Loucy (cell line): Measurements from ENCODE around the gene JPT2.
"Not testable (repeated sequence)": the region's sequence is repeated elsewhere in the genome, so short reads cannot be mapped to it uniquely, and the experiment has no call there.

Source experiments
- H2AFZ ChIP-seq: fragments of 200-600 bp; sonication (generic); 2 replicates; pipeline ENCODE4 v1.6.0; 2016; ENCODE audit warnings: antibody characterized with exemption, mild to moderate bottlenecking, low read length, moderate library complexity
- H3F3A ChIP-seq: fragments of 200-600 bp; 2 replicates; pipeline ENCODE4 v1.6.0; 2016; ENCODE audit warnings: antibody characterized with exemption, low read depth, mild to moderate bottlenecking
- H3K27me3 ChIP-seq: fragments of 200-600 bp; sonication (generic); 2 replicates; pipeline ENCODE4 v1.6.1; 2014; ENCODE audit warnings: low read length, mild to moderate bottlenecking; ENCODE audit not compliant: insufficient read depth, poor library complexity, severe bottlenecking
- H3K36me3 ChIP-seq: fragments of 200-600 bp; sonication (generic); 2 replicates; pipeline ENCODE4 v1.6.1; 2016; ENCODE audit warnings: low read length; ENCODE audit not compliant: insufficient read depth
- H3K4me1 ChIP-seq: fragments of 200-600 bp; sonication (generic); 2 replicates; pipeline ENCODE4 v1.5.1; 2014; ENCODE audit warnings: low read length, mild to moderate bottlenecking; ENCODE audit not compliant: insufficient read depth, poor library complexity, severe bottlenecking
- H3K4me2 ChIP-seq: fragments of 200-600 bp; sonication (generic); 2 replicates; pipeline ENCODE4 v1.6.0; 2014; ENCODE audit warnings: antibody characterized with exemption, low read length, low read depth, mild to moderate bottlenecking; ENCODE audit not compliant: poor library complexity, severe bottlenecking
- H3K4me3 ChIP-seq: fragments of 200-600 bp; sonication (generic); 2 replicates; pipeline ENCODE4 v1.5.1; 2014; ENCODE audit warnings: low read length, mild to moderate bottlenecking, mixed read lengths; ENCODE audit not compliant: poor library complexity, severe bottlenecking
- H3K79me2 ChIP-seq: fragments of 200-600 bp; sonication (generic); 2 replicates; pipeline ENCODE4 v1.6.1; 2014; ENCODE audit warnings: low read length; ENCODE audit not compliant: insufficient read depth
- H3K9ac ChIP-seq: fragments of 200-600 bp; sonication (generic); 2 replicates; pipeline ENCODE4 v1.6.0; 2014; ENCODE audit warnings: mild to moderate bottlenecking, low read depth, low read length, moderate library complexity; ENCODE audit not compliant: poor library complexity, severe bottlenecking
- H3K9me2 ChIP-seq: fragments of 200-600 bp; sonication (generic); replicated peaks from 2 replicates; pipeline ENCODE4 v1.6.1; 2016; ENCODE audit warnings: low read depth, low read length, mixed read lengths
- H3K9me3 ChIP-seq: fragments of 200-600 bp; sonication (generic); 2 replicates; pipeline ENCODE4 v1.6.1; 2014; ENCODE audit warnings: mild to moderate bottlenecking, antibody characterized with exemption, low read length, low read depth; ENCODE audit not compliant: insufficient read depth
- H4K20me1 ChIP-seq: fragments of 200-600 bp; sonication (generic); 2 replicates; pipeline ENCODE4 v1.6.0; 2014; ENCODE audit warnings: antibody characterized with exemption, low read length, mild to moderate bottlenecking; ENCODE audit not compliant: insufficient read depth, poor library complexity, severe bottlenecking
- CTCF ChIP-seq: fragments of 200-600 bp; sonication (generic); conservative IDR thresholded peaks from 2 replicates; pipeline ENCODE4 v1.5.1; 2014; ENCODE audit warnings: mild to moderate bottlenecking, antibody characterized with exemption, low read length
- EZH2phosphoT487 ChIP-seq: fragments of 200-600 bp; IDR thresholded peaks from 2 replicates; pipeline ENCODE4 v1.6.1; 2018; ENCODE audit warnings: antibody characterized with exemption, mild to moderate bottlenecking, moderate library complexity, borderline replicate concordance

JPT2 gene

GRCh38 chr16:1731073-1731472, 53.0 kb downstream of the JPT2 start:
- no peaks in the 10 kb centered on the region for H4K20me1 ChIP-seq

GRCh38 chr16:1731603-1732002, 53.5 kb downstream of the JPT2 start:
- Histone ChIP-seq H3K9me3 (no peaks in the 10 kb centered on the region), H3K9ac (no peak overlapping the region), H3K4me3 (no peak overlapping the region), H3F3A (no peaks in the 10 kb centered on the region), H4K20me1 (no peaks in the 10 kb centered on the region), H3K9me2 (no peaks in the 10 kb centered on the region), H2AFZ (no peak overlapping the region), H3K4me2 (no peak overlapping the region), H3K36me3 (no peaks in the 10 kb centered on the region; the same call in 1 of the 2 replicates), H3K27me3 (no peaks in the 10 kb centered on the region), H3K79me2 (no peaks in the 10 kb centered on the region), H3K4me1 (no peaks in the 10 kb centered on the region)
- TF ChIP-seq CTCF (no peak), EZH2phosphoT487 (no peak)

More at GRCh38 chr16:1731073-1731472, 53.0 kb downstream of the JPT2 start:
- TF ChIP-seq EZH2phosphoT487, result no peak
- TF ChIP-seq CTCF, result no peak
- Histone ChIP-seq H3K9me3 (no peaks in the 10 kb centered on the region), H3K4me3 (no peak overlapping the region), H3K36me3 (peaks cover 2% of the 10 kb centered on the region; the same call in 1 of the 2 replicates), H3K4me1 (no peaks in the 10 kb centered on the region), H3F3A (no peaks in the 10 kb centered on the region), H3K9ac (no peak overlapping the region), H3K27me3 (no peaks in the 10 kb centered on the region), H3K4me2 (no peak overlapping the region), H2AFZ (no peak overlapping the region), H3K9me2 (no peaks in the 10 kb centered on the region), H3K79me2 (no peaks in the 10 kb centered on the region)

GRCh38 chr16:1732071-1732470, 54.0 kb downstream of the JPT2 start:
- Histone ChIP-seq H3K36me3 (no peaks in the 10 kb centered on the region; the same call in 1 of the 2 replicates), H3K4me1 (no peaks in the 10 kb centered on the region), H3K79me2 (no peaks in the 10 kb centered on the region), H3K4me3 (no peak overlapping the region), H3K9ac (no peak overlapping the region), H4K20me1 (no peaks in the 10 kb centered on the region), H3F3A (no peaks in the 10 kb centered on the region), H3K9me2 (no peaks in the 10 kb centered on the region), H3K9me3 (no peaks in the 10 kb centered on the region), H3K4me2 (no peak overlapping the region), H2AFZ (no peak overlapping the region), H3K27me3 (no peaks in the 10 kb centered on the region)
- TF ChIP-seq EZH2phosphoT487, result no peak
- TF ChIP-seq CTCF, result no peak

GRCh38 chr16:1732551-1732987, 54.5 kb downstream of the JPT2 start:
- H3K4me3 ChIP-seq, H3K4me2 ChIP-seq, H3F3A ChIP-seq, H3K79me2 ChIP-seq, H3K9ac ChIP-seq, H3K27me3 ChIP-seq, H4K20me1 ChIP-seq, H2AFZ ChIP-seq, H3K4me1 ChIP-seq, H3K9me2 ChIP-seq, H3K36me3 ChIP-seq, H3K9me3 ChIP-seq: not testable (repeated sequence)
